Measurements from ENCODE around the gene MPST.

MPST gene

GRCh38 chr22:37079158-37079557 lies 59.6 kb downstream of the MPST start:
- DNase-seq (ENCODE audit: low read depth in 2 of 2) = no peak
